ENCODE results near the gene DEPDC5.

GRCh38 chr22:31893460-31893859 lies 139.6 kb downstream of the DEPDC5 start:
- TF ChIP-seq CTCF (conservative IDR thresholded peaks at IDR 0.05; ENCODE audit: low read depth, low read length) (no peak), EZH2 (IDR thresholded peaks at IDR 0.05; ENCODE audit: borderline replicate concordance, low read depth, low read length, poor library complexity, severe bottlenecking) (no peak)

Measured in A673 (cell line).